Ascending aorta (tissue), 2 donors: ENCODE data around the gene PRIMA1. TPM values are rescaled to one million over a fixed set of nuclear protein-coding genes. Genes with fewer than 3 reads are reported as not detected.

ENCODE experiments used
- DNase-seq, 2 donors: peaks; one replicate each; pipeline ENCODE4 v3.0.0-alpha.2; 2019; ENCODE audit warnings: low spot score in 2 of 2
- H3K27ac ChIP-seq, 2 donors: fragments of 200-600 bp; sonication (generic); one replicate each; pipeline ENCODE4 v1.5.1; 2016 to 2017; ENCODE audit warnings: mild to moderate bottlenecking in 1 of 2
- H3K27me3 ChIP-seq: fragments of 200-600 bp; sonication (generic); one replicate; pipeline ENCODE4 v1.5.1; 2017
- H3K36me3 ChIP-seq, 2 donors: fragments of 200-600 bp; sonication (generic); one replicate each; pipeline ENCODE4 v1.5.1; 2016
- H3K4me1 ChIP-seq, 2 donors: fragments of 200-600 bp; sonication (generic); one replicate each; pipeline ENCODE4 v1.5.1; 2016 to 2017; ENCODE audit warnings: mild to moderate bottlenecking in 1 of 2
- H3K4me3 ChIP-seq, 2 donors: fragments of 200-600 bp; sonication (generic); one replicate each; pipeline ENCODE4 v1.5.1; 2016 to 2017; ENCODE audit warnings: mild to moderate bottlenecking in 1 of 2
- H3K9me3 ChIP-seq, 2 donors: fragments of 200-600 bp; sonication (generic); one replicate each; pipeline ENCODE4 v1.5.1; 2016
- CTCF ChIP-seq, 3 experiments: fragments of 200-600 bp in 2 of 3; fragments of 450-650 bp in 1 of 3; sonication (generic) in 2 of 3; IDR thresholded peaks; one replicate each; pipeline ENCODE4 v1.5.1; 2016 to 2019; ENCODE audit warnings: antibody characterized with exemption in 3 of 3, mild to moderate bottlenecking in 1 of 3, moderate library complexity in 1 of 3
- intact Hi-C: fragments of 100-400 bp; cut with DNase I; formaldehyde crosslinking; loops from one replicate; pipeline ENCODE4 v1.15.1; 2023
- total RNA-seq: library from RNA; depleted of rRNA; stranded (reverse); fragments of >200 nt; gene quantifications from one replicate; pipeline ENCODE4 v1.1.0, GENCODE V29; 2016

The PRIMA1 gene
- total RNA-seq, 1 donor from 2014 or later = 9.4 TPM

DNA sequence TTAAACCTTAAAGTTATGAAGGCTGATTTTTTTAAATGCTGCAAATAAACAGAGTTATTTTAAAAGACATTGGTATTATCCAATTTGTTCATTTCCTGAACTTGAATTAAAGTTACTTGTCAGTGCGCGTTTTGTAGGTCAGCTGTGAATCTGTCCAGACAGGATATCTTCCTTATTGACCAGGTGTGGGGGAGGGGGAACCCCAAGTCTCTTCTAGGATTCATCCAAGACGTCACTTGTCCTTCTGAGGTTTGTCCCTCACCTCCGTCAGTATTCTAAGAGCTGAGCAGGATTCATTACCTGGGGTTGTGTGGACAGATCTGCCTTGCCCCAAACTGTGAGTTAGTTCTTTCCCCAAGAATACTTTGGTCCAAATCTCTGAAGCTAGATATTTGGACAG is 8.8 kb upstream of the PRIMA1 start:
- H3K27me3 ChIP-seq = peaks cover 3% of the 10 kb centered on the region
- TF ChIP-seq CTCF (IDR thresholded peaks at IDR 0.05) = no peak
- no peaks in the 10 kb centered on the region for H3K36me3 ChIP-seq
- no peak for DNase-seq
- H3K4me3 ChIP-seq = no peak overlapping the region
- H3K4me1 ChIP-seq = peaks cover 0 to 20% of the 10 kb centered on the region in 2 donors
- no peaks in the 10 kb centered on the region for H3K9me3 ChIP-seq
- no peak overlapping the region for H3K27ac ChIP-seq
- intact Hi-C loops = loop anchor here (10.0 kb wide), 1 partner anchor 208 kb away; no protein-coding TSS in a partner anchor

DNA sequence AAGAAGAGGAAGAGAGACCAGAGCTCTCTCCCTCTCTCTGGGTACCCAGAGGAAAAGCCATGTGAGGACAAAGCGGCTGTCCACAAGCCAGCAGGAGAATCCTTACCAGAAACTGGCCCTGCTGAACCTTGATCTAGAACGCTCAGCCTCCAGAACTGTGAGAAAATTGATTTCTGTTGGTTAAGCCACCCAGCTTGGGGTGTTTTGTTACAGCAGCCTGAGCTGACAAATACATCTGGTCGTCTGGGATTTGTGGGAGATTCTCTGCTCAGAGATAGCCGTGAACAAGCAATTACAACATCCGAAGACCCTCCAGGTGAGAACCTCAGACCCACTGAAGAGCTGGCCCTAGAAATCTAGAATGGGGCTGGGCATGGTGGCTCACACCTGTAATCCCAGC is 6.5 kb upstream of the PRIMA1 start:
- Histone ChIP-seq H3K4me1 (peaks cover 0 to 17% of the 10 kb centered on the region in 2 donors), H3K36me3 (no peaks in the 10 kb centered on the region), H3K27ac (no peak overlapping the region), H3K27me3 (no peaks in the 10 kb centered on the region), H3K9me3 (no peaks in the 10 kb centered on the region), H3K4me3 (no peak overlapping the region)
- TF ChIP-seq CTCF (IDR thresholded peaks at IDR 0.05) = no peak
- intact Hi-C loops = loop anchor here (10.0 kb wide), 1 partner anchor 210 kb away; no protein-coding TSS in a partner anchor
- DNase-seq = no peak

- no peak overlapping the region for H3K27ac ChIP-seq
- no peaks in the 10 kb centered on the region for H3K9me3 ChIP-seq
- intact Hi-C loops = loop anchor here (10.0 kb wide), 1 partner anchor 211 kb away; no protein-coding TSS in a partner anchor
- no peak overlapping the region for H3K4me3 ChIP-seq
- H3K27me3 ChIP-seq = no peaks in the 10 kb centered on the region
- peaks cover 0 to 17% of the 10 kb centered on the region in 2 donors for H3K4me1 ChIP-seq
- no peak for DNase-seq
- no peak for TF ChIP-seq CTCF (IDR thresholded peaks at IDR 0.05)
- H3K36me3 ChIP-seq = no peaks in the 10 kb centered on the region
Measured at GRCh38 chr14:93793555-93794324, 5.5 kb upstream of the PRIMA1 start.

GRCh38 chr14:93792391-93792790 is 4.1 kb upstream of the PRIMA1 start:
- DNase-seq = no peak
- no peak for TF ChIP-seq CTCF (IDR thresholded peaks at IDR 0.05)
- no peaks in the 10 kb centered on the region for H3K9me3 ChIP-seq
- no peaks in the 10 kb centered on the region for H3K27me3 ChIP-seq
- no peaks in the 10 kb centered on the region for H3K36me3 ChIP-seq
- intact Hi-C loops = loop anchor here (10.0 kb wide), 1 partner anchor 212 kb away; no protein-coding TSS in a partner anchor
- no peak overlapping the region for H3K4me3 ChIP-seq
- H3K27ac ChIP-seq = no peak overlapping the region
- peaks cover 0 to 17% of the 10 kb centered on the region in 2 donors for H3K4me1 ChIP-seq

DNA sequence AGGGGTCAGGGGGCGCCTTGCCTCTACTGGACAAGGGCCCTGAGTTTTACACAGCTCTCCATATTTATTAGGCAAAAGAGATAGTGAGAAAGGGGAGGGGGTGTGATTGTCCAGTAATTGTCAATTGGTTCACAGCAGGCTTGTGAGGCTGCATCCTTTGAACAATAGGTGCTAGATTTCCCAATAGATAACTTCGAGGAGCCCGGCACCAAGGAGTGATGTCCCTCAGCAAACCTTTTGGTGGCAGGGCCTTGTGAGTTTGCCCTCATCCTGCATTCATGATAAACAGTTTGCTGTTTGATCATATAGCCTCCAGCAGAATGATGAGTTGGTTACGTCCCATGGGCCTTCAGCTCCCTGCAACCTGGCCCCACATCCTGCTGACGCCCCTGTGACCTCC is 2.7 kb upstream of the PRIMA1 start:
- Histone ChIP-seq H3K4me3 (no peak overlapping the region), H3K9me3 (no peaks in the 10 kb centered on the region), H3K36me3 (no peaks in the 10 kb centered on the region), H3K4me1 (peaks cover 0 to 17% of the 10 kb centered on the region in 2 donors), H3K27ac (no peak overlapping the region), H3K27me3 (no peaks in the 10 kb centered on the region)
- DNase-seq = no peak
- TF ChIP-seq CTCF (IDR thresholded peaks at IDR 0.05) = no peak
- intact Hi-C loops = loop anchor here (10.0 kb wide), 1 partner anchor 214 kb away; no protein-coding TSS in a partner anchor
